ENCODE measurements around the gene PANX1.

The PANX1 gene

DNA sequence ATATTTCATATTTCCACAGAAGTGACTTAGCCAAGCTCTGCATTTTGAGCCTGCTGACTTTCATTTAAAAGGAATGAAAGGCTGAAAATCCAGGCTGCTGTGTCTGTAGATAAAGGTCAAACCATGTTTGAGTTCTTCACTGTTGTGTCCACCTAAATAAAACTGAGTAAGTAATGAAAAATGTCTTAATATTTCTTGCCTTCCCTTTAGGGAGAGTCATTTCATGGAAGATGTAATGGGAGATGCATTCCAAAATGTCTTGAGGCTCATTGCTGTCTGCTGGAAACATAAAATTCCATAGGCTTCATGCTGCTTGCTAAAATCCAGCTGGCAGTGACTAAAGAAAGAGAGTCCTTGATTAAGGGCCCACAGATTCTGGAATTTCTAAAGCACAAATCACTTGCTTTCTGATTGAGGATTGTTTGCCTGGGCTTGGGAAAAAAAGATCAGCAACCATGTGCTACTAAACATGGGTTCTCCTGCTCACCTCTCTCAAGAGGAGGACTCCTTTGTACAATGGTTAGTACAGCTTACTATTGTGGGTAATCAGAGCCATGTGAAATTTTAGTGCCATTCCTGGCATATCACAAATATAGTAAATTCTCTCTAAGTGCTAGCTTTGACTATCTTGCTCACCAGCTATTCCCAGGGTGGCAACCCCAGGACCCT, 56.9 kb downstream of the PANX1 start:
- DNase-seq (ENCODE audit: low spot score), result no peak

- no peak for DNase-seq (ENCODE audit: low spot score)
Observed at GRCh38 chr11:94186342-94187203, 57.9 kb downstream of the PANX1 start.

DNA sequence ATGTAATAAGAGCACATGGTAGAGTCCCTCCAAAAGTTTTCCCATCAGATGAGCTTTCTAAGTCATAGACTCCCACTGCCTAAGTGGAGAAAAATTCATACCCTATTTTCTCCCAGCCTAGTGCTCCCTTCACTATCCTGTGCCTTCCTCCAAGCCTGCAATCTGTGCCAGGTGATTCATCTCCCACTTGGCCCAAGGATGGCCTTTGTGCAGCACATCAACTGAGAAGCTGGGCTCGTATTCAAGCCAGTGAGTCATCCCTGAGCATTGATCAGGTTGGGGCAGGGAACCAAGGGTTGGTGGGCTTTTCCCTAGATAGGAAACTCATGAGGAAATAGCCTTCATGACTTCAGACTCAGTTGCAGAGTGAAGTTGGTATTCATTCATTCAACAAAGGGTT, 64.6 kb downstream of the PANX1 start:
- no peak for DNase-seq (ENCODE audit: low spot score)

DNA sequence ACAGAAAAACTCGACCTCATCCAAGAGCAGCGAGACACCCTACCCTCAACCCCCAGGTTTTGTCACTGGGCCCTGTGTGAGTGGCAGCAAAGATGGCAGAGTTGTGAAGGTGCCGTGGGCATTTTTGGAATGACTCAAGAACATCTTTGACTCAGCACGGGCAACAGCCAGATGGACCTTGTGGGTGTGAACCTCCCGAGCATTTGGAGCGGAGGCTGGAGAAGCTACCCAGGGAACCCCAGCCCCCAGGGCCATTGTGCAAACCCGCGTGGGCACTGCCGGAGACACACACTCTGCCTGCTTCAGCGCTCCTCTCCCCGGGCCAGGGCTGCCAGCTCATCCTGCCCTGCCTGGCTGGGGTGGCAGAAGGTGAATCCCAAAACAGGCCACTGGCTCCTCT, 66.1 kb downstream of the PANX1 start:
- no peak for DNase-seq (ENCODE audit: low spot score)

GRCh38 chr11:94196363-94196762, 67.7 kb downstream of the PANX1 start:
- no peak for DNase-seq (ENCODE audit: low spot score)

DNA sequence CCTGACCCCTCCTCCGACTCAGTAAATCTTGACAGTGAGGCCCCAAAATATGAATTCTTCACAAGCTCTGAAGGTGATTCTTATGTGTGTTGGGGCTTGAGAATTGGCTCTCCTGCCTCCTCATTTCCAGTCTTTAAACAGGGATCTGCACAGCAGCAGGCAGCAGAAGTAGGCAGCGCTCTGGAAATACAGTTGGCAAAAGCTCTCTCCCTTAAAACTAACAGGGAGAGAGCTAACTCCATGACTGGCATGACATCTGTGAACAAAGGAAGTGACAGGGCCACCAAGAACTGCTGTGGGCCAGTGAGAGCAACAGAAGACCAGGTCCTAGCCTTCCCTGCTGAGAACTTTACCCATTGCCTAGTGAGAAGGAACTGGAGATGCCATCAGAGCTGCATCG, 70.1 kb downstream of the PANX1 start:
- no peak for DNase-seq (ENCODE audit: low spot score)

GRCh38 chr11:94199136-94200130, 70.8 kb downstream of the PANX1 start:
- DNase-seq (ENCODE audit: low spot score), result no peak

- peak; percentile 9 for DNase-seq (ENCODE audit: low spot score)
Observed at GRCh38 chr11:94201004-94201465, 72.4 kb downstream of the PANX1 start.

GRCh38 chr11:94203070-94203469, 74.4 kb downstream of the PANX1 start:
- DNase-seq (ENCODE audit: low spot score), result no peak

GRCh38 chr11:94211261-94211830, 82.7 kb downstream of the PANX1 start:
- no peak for DNase-seq (ENCODE audit: low spot score)

DNA sequence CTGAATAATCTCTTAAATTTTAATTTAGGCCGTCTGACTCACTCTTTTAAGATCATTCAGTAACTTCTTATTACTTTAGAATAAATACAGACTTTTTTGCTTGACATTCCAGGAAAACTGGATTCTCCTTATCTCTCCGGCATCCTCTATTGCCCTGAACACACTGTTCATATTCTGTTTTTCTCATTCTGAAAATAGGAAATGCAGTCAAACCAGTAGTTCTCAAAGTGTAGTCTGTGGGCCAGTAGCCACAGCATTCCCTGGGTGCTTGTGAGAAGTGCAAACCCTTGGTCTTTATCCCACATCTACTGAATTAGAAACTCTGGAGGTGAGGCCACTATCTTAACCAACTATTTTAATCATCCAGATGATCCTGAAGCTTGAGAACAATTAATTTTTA, 84.3 kb downstream of the PANX1 start:
- DNase-seq (ENCODE audit: low spot score), result no peak

DNA sequence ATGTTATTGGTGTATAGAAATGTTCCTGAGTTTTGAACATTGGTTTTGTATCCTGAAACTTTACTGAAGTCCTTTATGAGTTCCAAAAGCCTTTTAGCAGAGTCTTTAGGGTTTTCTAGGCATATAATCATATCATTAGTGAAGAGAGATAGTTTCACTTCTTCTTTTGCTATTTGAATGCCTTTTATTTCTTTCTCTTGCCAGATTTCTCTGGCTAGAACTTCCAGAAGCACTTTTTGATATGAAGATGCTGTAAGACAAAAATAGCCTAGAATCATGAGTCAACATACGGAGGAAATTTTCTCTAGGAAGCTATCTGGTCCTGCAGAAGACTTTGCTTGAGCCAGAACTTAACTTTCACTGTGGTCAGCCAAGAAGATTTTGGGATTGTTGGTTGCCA, 89.1 kb downstream of the PANX1 start:
- DNase-seq (ENCODE audit: low spot score), result no peak

GRCh38 chr11:94218372-94218771, 89.7 kb downstream of the PANX1 start:
- no peak for DNase-seq (ENCODE audit: low spot score)

DNA sequence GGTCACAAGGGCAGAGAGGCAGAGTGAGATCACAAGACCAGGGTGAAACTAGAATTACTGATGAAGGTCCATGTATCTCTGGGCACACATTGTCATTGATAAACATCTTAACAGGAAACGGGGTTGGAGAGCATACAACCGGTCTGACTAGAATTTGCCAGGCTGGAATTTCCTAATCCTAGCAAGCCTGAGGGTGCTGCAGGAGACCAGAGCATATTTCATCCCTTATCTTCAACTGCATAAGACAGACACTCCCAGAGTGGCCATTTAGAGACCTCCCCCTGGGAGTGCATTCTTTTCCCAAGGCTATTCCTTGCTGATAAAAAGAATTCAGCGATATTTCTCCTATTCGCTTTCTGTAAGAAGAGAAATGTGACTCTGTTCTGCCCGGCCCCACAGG, 91.1 kb downstream of the PANX1 start:
- no peak for DNase-seq (ENCODE audit: low spot score)

DNA sequence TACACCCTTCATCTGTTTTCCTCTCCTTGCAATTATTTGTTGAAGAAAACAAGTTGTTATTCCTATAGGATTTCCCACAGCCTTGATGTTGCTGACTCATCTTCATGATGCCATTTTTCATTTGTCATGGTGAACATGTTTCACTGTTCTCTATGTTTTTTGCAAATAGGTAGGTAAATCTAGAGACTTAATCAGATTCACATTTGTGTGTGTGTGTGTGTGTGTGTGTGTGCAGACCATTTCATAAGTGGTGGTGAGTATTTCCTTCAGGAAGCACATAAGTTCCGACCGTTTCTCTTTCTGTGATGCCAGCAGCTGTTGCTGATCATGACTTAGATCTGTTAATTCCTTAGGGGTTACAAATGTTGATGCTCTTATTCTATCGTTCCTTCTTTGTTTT, 95.4 kb downstream of the PANX1 start:
- DNase-seq (ENCODE audit: low spot score), result no peak
